Measurements from ENCODE around the gene NCBP2L.

Gene NCBP2L

DNA sequence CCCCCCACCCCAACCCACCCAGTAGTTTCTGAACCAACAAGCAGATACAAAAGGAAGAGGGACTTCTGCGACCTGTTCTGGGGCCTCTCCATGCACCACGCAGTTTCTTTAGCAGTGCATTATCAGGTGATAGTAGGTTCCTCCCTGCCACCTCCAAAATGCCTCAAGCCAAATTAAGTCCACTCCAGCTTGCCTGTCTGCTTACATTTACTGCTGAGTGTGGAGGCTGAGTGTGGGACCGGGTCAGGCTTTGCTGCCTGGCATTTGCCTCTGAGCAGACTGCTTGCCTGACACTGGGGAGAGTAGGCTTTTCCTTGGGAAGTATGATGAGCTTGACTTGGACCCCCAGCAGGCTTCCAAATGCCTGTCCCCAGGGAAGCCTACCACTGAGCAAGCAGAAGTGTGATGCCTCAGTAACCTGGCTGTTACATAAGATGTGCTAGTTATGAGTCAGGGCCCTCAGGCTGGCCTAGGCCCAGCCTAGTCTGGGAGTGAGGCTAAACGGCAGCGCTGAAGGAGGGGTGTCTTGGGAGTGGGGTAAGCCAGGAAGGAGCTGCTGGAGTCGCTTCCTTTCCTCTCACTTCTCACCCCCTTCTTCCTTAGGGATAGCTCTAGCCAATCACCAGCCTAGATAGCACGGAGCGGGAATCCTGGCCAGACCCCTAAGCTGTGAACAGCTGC lies 10.9 kb upstream of the NCBP2L start:
- TF ChIP-seq, protein P1, sequence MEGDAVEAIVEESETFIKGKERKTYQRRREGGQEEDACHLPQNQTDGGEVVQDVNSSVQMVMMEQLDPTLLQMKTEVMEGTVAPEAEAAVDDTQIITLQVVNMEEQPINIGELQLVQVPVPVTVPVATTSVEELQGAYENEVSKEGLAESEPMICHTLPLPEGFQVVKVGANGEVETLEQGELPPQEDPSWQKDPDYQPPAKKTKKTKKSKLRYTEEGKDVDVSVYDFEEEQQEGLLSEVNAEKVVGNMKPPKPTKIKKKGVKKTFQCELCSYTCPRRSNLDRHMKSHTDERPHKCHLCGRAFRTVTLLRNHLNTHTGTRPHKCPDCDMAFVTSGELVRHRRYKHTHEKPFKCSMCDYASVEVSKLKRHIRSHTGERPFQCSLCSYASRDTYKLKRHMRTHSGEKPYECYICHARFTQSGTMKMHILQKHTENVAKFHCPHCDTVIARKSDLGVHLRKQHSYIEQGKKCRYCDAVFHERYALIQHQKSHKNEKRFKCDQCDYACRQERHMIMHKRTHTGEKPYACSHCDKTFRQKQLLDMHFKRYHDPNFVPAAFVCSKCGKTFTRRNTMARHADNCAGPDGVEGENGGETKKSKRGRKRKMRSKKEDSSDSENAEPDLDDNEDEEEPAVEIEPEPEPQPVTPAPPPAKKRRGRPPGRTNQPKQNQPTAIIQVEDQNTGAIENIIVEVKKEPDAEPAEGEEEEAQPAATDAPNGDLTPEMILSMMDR (IDR thresholded peaks at IDR 0.05; ENCODE audit: insufficient read depth, low read length, missing control alignments), result no peak
- H3K4me3 ChIP-seq (ENCODE audit: low read depth, low read length), result no peak overlapping the region
- ChIA-PET CTCF (interaction anchor here (0.8 to 1.8 kb wide), 3 partner anchors 10 to 105 kb away, joined by 3 to 12 read pairs (median 3); partner anchors contain the start of gene NCBP2L), POLR2A (interaction anchor here (0.7 kb wide), 1 partner anchor 65 kb away, joined by 3 read pairs; no protein-coding TSS in a partner anchor)
- no peak for DNase-seq (ENCODE audit: low read depth, low spot score)

DNA sequence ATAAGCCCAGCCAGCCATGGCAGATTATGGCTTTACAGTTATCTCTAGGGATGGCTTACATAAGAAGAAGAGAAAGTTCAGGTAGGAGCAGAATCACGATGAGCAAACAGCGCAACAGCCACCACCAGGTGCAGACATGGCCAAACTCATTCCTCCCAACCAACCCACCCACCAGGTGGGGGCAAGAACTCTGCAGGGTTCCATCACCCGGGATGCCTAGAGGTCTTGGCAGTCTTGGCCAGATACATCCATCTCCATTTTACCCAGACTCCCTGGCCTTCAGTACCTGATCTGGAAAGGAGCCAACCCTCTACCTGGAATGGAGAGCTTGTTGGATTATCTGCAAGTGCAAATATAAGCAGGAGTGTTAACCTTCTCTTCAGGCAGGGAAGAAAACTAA lies 9.5 kb upstream of the NCBP2L start:
- no peak for DNase-seq (ENCODE audit: low read depth, low spot score)
- ChIA-PET POLR2A (no interaction called here), CTCF (interaction anchor here (1.2 to 1.8 kb wide), 2 partner anchors 9 to 230 kb away, joined by 4 to 12 read pairs; partner anchors contain the start of gene NCBP2L)
- TF ChIP-seq, protein P1 (IDR thresholded peaks at IDR 0.05; ENCODE audit: insufficient read depth, low read length, missing control alignments), result no peak
- no peak overlapping the region for H3K4me3 ChIP-seq (ENCODE audit: low read depth, low read length)

DNA sequence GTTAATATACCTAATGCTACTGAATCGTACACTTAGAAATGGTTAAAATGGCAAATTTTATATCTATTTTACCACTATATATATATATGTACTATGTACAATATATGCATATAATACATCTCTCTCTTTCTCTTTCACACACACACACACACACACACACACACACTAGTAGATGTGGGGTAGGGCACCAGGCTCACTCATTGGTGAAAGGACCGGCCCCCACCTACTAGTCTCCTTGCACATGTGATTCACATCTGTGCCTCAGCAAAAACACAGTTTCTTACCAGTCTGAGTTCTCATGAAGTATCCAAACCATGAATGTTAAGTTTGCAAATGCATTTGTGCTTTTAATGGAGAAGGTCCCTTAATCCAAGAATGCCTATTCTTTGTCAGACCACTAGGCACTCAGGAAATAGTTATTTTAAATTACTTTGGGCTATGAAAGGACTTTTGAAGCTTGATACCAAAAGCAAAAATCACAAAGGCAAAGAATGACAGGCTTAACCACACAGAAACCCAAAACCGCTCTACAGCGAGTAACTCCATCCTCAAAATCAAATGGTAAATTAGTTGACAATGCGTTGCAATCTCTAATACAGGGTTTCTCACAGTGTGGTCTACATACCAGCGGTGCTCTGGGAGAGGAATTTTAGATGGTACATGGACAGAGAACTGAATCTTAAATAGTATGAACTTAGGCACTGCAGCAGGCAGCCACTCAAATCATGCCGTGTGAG lies 7.8 kb upstream of the NCBP2L start:
- ChIA-PET POLR2A (no interaction called here), CTCF (interaction anchor here (0.7 to 0.9 kb wide), 2 partner anchors 8 to 110 kb away, joined by 3 to 4 read pairs; no protein-coding TSS in a partner anchor)
- no peak overlapping the region for H3K4me3 ChIP-seq (ENCODE audit: low read depth, low read length)
- no peak for DNase-seq (ENCODE audit: low read depth, low spot score)
- TF ChIP-seq, protein P1 (IDR thresholded peaks at IDR 0.05; ENCODE audit: insufficient read depth, low read length, missing control alignments), result no peak

DNA sequence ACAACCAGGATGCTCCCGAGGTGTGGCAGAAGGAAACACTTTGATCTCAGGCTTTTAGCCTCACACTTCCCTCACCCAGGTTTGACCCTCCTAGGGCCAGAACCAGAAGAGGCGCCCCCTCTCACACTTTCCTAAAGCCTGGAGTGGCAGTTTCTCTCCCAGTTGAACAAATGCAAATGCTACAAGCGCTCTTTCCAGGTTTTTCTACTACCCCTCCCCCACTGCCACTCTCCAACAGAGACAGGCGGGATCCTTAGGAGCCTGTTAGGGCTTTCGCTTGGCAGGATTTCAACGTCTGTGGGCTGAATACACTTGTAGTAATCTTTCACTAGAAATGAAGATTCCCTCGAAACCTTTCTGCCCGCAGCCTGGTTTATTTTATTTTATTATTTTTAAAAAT lies 4.3 kb upstream of the NCBP2L start:
- CTCF ChIA-PET, result no interaction called here
- TF ChIP-seq, protein P1 (IDR thresholded peaks at IDR 0.05; ENCODE audit: insufficient read depth, low read length, missing control alignments), result no peak
- POLR2A ChIA-PET, result no interaction called here
- no peak overlapping the region for H3K4me3 ChIP-seq (ENCODE audit: low read depth, low read length)
- no peak for DNase-seq (ENCODE audit: low read depth, low spot score)

DNA sequence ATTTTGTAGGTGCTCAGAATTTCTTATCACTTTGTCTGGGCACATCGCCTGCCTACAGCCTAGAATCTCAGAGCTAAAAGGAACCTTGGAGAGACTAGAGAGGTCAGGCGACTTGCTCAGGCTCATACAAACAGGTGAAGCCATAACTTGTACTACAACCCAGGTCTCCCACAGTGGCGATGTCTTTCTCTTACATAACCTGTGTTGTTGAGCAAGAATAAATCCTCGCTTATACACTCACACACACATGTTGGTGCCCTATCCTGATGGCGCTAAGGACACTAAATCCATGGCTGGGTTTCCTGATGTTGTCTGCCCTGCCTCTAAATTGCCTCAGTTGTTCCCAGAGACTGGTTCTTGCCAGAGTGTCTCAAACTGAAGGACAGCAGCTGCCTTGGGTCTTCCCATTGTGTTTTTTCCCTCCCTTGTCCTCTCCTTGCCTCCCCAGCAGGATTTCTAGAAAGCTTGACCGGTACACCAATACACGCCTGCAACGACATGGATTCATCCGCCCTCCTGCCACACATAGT lies 3.6 kb upstream of the NCBP2L start:
- DNase-seq (ENCODE audit: low read depth, low spot score), result no peak
- CTCF ChIA-PET, result interaction anchor here (6.4 kb wide), 1 partner anchor 115 kb away, joined by 123 read pairs; no protein-coding TSS in a partner anchor
- POLR2A ChIA-PET, result no interaction called here
- H3K4me3 ChIP-seq (ENCODE audit: low read depth, low read length), result no peak overlapping the region
- TF ChIP-seq, protein P1 (IDR thresholded peaks at IDR 0.05; ENCODE audit: insufficient read depth, low read length, missing control alignments), result no peak

All from AG04449 (cell line).